Uterus (tissue), 2 donors: ENCODE measurements around the gene PARD6A.

Experiments
- POLR2A ChIP-seq, 2 donors: fragments of 450-650 bp; IDR thresholded peaks; one replicate each; pipeline ENCODE4 v1.6.1; 2016; ENCODE audit warnings: antibody characterized with exemption in 2 of 2, mild to moderate bottlenecking in 1 of 2, moderate library complexity in 1 of 2
- TF ChIP-seq, protein P1 (sequence below), 4 experiments: fragments of 200-600 bp in 2 of 4; fragments of 450-650 bp in 2 of 4; sonication (generic) in 2 of 4; IDR thresholded peaks; one replicate each; pipeline ENCODE4 v1.5.1; 2016 to 2019; ENCODE audit warnings: antibody characterized with exemption in 4 of 4, mild to moderate bottlenecking in 2 of 4, moderate library complexity in 1 of 4

DNA sequence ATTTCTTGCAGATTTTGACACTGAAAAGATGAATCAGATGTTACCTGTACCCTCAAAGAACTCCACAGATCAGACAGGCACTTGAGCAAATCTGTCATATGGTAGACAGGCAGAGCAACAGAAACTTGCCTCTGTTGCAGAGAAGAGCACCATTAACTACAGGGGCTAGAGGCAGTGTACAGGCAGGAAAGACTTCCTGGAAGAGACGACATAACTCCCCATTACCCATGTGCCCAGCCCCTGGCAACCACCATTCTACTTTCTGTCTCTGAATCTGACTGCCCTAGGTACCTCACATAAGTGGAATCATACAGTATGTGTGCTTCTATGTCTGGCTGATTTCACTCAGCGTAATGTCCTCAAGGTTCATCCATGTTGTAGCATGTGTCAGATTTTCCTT is 42.9 kb downstream of the PARD6A start:
- TF ChIP-seq, protein P1, sequence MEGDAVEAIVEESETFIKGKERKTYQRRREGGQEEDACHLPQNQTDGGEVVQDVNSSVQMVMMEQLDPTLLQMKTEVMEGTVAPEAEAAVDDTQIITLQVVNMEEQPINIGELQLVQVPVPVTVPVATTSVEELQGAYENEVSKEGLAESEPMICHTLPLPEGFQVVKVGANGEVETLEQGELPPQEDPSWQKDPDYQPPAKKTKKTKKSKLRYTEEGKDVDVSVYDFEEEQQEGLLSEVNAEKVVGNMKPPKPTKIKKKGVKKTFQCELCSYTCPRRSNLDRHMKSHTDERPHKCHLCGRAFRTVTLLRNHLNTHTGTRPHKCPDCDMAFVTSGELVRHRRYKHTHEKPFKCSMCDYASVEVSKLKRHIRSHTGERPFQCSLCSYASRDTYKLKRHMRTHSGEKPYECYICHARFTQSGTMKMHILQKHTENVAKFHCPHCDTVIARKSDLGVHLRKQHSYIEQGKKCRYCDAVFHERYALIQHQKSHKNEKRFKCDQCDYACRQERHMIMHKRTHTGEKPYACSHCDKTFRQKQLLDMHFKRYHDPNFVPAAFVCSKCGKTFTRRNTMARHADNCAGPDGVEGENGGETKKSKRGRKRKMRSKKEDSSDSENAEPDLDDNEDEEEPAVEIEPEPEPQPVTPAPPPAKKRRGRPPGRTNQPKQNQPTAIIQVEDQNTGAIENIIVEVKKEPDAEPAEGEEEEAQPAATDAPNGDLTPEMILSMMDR (IDR thresholded peaks at IDR 0.05): no peak
- no peak for TF ChIP-seq POLR2A (IDR thresholded peaks at IDR 0.05)
